ENCODE data around the gene KRTAP12-2.
A peak's percentile ranks its signal among the peaks of the same experiment; 100 is the strongest.

The KRTAP12-2 gene, protein sequence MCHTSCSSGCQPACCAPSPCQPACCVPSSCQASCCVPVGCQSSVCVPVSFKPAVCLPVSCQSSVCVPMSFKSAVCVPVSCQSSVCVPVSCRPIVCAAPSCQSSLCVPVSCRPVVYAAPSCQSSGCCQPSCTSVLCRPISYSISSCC

DNA sequence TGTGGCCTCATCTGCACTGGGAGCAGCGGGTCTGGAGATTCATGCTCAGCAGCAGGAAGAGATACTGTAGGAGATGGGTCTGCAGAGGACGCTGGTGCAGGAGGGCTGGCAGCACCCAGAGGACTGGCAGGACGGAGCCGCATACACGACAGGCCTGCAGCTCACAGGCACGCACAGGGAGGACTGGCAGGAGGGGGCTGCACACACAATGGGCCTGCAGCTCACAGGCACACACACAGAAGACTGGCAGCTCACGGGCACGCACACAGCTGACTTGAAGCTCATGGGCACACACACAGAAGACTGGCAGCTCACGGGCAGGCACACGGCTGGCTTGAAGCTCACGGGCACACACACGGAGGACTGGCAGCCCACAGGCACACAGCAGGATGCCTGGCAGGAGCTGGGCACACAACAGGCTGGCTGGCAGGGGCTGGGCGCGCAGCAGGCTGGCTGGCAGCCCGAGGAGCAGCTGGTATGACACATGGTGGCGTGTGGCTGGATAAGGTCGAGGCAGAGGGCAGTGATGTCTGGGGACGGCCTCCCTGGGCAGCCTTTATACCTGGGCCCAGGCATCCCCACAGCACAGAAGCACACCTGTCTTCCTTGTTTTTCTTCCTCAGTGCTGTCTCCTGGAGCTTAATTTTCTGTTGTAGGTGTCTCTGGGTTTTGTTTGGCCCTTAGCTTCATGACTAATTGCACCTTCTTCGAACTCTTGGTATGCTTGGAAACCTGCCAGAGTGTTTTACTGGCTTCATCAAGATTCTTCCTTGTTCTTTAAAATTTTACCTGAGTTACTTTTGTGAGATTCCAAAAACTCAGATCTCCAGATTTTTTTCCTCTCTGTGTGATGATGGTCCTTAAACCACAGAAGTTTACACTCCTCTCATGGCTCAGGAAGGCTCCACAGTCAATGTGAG is at the start of gene KRTAP12-2:
KRTAP12-2 (minus strand) TSS at position 527 of the 920 bp plus-strand sequence; CDS start at position 486, 41 bp downstream.
- no peak for DNase-seq

DNA sequence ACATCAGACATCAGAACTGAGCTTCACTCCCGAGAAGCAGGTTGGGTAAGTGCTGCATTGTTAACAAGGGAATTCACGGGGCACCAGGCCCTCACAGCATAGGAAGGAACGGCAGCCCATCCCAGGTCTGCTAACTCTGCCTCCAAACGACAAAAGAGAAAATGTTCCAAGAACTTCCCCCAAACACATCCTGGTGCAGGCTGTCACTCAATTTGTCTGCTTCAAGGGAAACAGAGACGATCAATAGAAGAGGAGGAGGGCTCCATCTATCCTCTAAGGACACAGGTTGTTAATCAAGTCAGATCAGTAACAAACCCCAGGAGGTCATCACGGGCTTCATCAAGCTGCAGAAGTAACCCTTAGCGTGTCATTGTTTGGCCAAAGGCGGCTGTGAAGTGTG is 48.2 kb upstream of the KRTAP12-2 start:
- no peak for DNase-seq

DNA sequence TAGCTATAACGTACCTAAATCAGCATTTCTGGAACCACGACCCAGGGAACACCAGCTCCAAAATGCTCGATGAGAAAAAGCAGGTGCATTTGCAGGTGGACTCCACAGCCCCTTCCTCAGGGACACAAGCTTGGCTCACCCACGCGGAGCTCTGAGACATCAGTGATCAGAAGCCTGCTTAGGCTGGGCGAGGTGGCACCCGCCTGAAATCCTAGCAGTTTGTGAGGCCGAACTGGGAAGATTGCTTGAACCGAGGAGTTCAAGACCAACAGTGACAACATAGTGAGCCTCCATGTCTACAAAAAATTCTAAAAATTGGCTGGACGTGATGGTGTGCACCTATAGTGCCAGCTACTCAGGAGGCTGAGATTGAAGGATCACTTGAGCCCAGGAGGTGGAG is 47.1 kb upstream of the KRTAP12-2 start:
- DNase-seq = no peak

DNA sequence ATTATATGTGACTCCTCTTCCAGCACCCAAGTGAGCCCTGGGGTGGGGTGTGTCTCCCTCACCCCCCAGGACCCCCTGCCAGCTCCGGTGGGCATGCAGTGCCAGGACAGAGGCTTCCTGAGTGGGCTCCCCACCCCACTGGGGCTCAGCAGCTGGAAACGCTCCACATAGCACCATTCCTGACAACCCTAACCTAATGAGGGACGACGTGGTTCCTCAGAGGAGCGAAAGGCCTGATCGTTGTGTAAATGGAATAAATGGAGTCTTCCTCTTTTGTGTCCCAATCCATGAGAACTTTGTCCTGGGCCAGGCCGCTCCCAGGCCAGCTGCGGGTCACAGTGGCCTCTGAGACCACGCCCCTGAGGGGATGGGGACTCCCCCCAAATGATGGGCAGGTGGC is 46.4 kb upstream of the KRTAP12-2 start:
- DNase-seq = no peak

DNA sequence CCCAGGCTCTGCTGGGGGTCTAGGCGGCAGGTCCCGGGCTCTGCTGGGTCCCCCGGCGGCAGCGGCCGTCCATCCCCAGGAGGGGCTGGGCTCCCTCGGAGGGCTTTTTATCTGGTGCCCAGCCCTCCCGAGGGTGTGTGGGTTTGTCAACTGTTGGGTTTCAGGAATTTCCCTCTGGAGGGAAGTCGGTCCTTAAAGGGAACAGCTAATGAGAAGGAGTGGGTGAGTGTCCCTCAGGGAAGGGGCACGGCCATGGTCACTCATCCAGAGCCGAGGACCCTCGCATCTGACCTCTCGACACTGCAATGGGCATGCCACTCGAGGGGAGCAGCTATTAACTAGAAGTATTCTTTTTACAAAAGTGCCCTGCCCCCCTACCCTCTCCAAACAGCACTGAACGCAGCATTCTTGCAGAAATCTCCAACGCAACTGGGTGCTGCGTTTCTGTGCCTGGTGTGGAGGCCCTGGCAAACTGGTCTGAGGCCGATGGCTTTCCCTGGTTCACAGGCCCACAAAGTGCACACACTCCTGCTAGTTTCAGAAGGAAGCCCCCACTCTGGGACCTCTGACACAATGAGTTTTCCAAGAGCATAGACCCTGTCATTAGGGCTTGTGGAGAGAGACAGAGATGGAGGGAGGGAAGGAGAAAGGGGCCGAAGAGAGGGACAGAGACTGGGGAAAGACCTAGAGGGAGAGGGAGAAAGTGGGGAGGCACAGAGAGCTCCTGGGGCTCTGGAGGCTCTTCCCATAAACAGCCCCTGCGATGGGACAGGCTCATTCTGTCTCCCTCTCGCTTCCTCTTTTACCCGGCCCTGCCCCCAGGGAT is 45.7 kb upstream of the KRTAP12-2 start:
- DNase-seq = no peak

DNA sequence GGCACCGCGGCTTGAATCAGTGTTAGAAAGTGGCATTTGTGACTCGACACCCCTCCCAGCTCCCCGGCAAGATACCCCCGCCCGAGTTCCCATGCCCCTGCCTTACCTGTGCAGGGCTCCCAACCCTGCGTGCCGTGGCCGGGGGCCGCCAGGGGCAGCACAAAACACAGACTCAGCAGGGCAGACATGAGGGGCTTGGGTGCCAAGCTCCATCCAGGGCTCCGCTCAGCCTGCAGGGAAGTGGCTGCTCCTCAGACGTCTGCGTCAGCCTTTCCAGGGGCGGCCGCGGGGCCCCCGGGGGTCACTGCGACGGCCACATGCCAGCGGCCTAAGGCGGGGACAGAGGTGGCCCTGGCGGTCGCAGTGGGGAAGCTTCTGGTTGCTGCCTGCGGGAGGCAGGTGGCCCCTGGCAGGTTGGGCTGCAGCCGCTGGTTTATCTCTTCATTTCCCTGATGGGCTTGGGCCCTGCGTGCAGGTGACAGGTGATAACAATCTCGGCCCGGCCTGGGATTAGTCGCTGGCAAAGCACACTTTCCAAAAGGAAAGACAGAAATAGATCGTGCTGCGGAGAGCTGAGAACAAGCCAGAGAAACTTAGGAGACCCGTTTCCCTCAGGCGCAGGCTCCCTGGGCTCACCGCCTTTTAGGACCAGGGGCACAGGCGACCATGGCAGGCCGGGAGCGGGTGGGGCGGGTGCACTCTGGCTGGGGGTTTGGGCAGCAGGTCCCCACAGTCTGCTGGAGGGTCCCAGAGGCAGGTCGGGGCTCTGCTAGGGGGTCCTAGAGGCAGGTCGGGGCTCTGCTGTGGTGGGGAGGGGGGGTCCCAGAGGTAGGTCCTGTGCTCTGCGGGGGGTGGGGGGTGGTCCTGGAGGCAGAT is 44.8 kb upstream of the KRTAP12-2 start, which contains the start of gene TSPEAR:
TSPEAR (minus strand) TSS at position 246 of the 876 bp plus-strand sequence; CDS start at position 188, 58 bp downstream.
- no peak for DNase-seq

DNA sequence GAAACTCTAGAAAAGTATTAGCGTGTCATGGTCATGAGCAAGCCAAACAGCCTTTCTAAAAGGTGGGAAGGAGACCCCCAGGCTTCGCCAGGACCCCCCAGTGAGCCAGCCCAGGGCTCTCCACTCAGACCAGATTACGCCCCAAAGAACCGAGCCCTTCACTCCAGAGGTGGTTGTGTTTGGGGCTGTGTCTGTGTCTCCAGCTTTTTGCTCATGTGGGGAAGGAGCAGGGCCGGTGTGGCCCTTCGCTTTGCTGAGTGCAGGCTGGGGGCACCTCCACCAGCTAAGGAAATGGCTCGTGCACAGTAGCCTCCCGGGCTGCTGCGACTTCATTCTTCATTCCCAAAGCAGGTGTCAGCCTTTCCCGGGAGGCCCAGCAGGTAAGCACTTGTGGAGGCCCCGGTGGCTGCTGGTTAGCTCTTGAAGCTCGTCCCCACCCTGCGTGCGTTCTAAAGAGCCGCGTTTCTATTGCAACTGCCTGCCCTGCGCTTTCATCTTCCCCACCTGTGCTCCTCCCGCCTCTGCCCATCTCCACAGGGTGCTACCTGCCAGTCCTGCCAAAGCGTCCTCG is 44.1 kb upstream of the KRTAP12-2 start:
- DNase-seq = no peak

DNA sequence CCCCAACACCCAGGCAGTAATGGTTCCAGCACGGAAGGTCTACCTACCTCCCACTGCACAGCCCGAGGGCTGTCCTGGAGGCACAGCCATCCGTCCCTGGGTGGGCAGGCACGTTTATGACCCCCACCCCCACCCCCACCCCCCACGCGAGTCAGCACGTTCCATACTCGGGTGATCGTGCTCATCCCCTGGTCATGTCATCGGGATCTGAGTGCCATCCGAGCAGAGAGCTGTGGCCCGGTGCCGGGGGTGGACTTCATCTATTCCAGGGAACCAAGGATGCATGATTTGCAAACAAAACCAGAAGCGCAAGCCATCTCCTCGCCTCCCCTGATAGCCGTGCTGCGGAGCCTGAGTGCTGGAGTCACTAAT is 43.6 kb upstream of the KRTAP12-2 start:
- no peak for DNase-seq

DNA sequence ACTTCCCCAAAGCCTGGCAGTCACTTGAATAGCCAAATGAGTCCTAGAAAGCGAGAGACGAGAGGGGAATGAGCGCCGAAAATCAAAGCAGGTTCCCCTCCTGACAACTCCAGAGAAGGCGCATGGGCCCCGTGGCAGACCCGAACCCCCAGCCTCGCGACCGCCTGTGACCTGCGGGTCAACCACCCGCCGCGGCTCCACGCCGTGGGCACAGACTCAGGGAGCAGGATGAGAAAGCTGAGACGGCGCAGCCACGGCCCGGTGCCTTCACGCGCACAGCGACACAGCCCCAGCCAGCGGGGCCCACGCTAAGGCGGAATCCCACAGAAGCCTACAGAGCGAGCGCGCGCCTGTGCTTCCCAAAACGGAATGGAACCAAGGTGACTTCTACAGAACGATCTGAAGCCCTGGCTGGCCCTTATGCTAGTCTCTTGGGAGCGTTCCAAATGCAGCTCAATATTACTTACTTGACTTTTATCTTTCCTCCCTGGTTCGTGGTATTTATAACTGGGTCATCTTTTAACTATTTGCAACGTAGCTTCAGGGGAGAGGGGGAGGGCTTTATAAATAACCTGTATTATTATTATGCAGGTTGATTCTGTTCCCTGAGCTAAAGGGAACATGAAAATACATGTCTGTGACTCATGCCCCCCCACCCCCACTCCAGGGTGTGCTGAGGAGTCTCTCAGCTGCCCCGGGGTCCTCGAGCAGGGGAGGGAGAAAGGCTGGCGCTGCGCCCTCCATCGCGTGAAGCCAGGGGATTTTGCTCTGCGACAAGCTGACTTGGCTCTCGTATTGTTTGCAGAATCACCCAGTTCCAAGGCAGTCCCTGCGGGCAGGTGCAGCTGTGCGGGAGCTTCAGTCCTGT is 42.9 kb upstream of the KRTAP12-2 start:
- DNase-seq = peak; percentile 19

DNA sequence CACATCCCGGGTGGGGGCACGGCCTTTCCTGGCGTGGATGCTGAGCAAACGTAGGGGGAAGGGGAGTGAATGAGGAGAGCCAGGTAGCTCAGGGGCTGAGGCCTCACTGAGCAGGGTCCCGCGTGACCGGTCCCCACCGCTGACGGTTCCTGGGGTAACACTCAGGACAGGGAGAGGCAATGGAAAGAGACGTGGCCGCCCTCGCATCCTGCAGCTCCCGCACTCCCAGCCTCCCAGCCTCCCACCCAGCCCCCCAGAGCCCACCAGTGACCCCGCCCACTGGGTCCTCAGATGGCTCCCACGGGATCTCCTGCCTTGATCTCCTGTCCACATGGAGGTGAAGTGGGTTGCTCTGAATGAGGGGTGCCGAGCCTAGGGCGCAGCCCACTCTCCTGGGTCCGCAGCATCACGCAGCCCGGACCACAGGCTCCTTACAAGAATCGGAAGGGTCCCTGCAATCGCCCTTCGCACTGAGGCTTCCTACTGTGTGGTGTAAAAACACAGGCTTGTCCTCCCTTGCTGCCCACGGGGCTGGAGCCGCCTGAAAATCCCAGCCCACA is 42.2 kb upstream of the KRTAP12-2 start:
- DNase-seq = no peak

DNA sequence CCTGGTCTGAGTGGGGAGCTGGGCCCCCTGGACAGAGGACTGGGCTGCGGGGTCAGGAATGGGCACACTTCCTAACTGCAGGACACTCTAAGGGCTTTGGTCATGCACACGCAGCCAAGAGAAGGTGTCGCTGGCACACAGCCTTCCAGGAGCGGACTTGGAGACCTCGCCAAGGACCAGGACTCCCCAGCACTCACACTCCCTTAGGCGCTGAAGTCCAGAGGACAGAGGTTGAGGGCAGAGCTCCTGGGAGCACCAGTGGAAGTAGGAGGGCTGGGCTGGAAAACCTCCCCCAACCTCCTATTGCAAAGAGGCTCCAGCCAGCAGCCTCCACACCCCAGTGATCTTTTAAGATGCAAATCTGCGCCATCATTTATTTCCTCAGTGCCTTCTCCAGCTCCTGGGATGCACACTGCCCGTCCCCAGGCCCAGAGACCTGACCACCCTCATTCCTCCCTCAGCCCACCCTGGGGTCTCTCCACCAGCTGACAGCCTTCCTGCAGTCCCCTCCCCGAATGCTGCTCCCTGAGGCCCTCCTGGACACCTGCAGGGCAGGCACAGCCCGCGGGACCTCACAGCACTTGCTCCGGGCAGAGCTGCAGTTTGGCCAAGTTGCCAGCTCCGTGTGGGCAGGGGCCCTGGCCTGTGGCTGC is 41.6 kb upstream of the KRTAP12-2 start:
- DNase-seq = no peak

DNA sequence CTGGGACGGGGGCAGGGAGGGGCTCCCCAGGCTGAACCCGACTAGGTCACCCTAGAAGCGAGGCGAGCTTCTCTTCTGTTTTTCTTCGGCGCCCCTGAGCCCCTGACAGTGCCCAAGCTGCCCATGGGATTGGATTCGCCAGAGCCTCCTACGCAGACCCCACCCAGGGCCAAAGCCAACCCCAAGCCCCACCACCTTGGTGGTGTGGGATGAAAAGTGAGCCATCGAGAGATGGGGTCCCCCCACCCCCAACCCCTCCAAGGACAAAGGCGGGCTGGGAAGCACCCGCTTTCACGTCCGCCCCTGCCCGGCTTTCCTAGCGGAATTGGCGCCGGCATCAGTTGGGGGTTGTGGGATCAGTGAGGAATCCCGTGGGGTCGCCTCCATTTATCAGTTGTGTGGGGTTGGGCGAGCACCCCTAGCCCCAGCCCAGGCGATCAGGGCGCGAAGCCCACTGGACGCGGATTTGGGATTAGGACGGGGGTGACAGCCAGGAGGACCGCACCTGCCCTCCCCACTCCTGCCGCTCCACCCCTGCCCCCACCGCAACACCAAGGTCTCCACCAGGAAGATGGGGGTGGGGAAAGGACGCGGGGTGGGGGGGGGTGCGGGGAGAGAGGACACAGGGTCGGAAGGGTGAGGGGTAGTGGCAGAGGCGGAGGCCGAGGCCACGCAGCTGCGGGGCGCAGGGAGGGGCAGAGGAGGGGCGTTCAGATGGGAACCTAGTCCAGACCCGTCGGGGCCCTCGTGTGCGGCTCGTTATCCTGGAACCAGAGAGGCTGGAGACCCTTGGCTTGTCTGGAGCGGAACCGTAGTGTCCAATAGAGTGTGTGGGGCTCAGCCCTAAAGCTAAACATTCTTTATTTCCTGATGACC is 40.2 kb upstream of the KRTAP12-2 start:
- no peak for DNase-seq

DNA sequence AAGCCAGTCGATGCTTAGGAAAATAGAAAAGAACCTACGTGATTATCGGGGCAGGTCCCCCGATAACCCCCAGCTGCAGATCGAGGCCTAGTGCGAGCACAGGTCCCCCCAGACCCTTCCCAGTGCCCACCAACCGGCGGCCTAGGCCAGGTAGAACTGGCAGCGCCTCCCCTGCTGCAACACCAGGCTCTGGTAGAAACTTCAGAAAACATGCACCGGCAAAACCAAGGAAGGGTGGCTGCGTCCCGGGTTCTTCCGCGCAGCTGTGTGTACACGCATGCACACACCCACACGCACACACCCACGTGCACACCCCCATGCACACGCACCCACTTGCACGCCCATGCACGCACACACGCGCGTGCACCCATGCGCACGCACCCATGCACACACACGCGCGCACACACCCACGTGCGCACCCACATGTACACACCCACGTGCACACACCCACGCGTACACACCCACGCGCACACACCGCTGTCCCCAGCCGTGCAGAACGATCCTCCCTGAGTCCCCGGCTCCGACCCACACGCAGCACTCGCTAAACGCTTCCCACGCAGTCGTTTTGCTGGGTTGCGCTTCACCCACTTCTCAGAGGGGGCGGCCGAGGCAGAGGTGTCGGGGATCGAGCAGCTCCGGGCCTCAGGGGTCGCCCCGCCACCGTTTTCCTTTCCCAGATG is 39.4 kb upstream of the KRTAP12-2 start:
- no peak for DNase-seq

DNA sequence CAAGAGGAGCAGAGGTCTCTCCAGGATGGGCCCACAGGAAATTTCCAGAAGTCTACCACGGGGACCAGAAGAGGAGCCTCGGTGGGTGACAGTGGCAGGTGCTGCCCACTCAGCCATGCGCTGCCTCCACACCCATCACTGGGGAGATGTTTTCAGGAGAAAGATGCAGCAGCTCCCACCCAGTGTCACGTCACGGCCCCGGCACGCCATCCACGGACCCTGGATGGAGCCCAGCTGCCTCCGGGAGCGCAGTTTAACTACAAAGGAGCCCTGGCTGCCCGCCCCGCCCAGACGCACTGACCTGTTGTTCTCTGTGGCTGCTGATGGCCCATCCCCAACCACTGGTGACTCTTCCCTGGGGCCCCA is 37.9 kb upstream of the KRTAP12-2 start:
- no peak for DNase-seq

DNA sequence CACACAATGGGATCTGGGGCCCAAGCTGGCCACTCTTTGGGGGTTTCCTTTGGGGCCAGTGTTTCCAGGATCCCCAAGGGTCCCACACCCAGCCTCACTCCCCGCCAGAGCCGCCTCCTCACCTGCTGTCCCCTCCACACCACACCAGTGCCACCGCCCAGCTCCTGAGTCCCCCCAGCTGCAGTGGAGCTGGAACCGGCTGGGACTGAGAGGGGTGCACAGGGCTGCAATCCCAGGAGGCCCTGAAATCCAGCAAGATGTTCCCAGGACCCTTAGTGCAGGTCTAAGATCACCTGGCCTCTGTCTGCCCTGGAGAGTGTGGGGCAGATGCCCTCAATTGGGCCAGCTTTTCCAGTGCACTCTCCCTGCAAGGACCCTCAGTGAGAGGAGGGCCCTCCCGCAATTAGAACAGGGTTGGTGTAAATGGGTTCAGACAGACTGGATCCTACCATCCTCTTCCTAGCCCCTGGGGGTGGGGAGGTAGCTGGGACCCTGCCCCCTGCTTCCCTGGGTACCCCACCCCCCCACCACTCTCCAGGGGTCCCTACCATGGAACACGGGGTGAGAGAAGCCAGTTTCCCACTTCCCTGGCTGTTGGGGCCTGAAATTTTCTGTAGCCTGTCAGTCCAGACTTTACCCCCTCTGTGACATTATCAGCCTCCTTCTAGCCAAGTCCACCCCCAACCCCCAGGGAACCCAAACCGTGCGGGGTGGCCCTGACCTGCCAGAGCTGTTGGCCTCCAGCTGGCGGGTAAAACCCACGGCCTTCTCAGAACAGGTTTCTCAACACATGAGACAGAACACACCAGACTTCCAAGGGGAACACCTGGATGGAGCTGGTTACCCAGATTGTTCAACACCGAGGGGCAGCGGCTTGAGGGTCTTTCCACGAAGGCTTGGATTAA is 37.3 kb upstream of the KRTAP12-2 start:
- no peak for DNase-seq

DNA sequence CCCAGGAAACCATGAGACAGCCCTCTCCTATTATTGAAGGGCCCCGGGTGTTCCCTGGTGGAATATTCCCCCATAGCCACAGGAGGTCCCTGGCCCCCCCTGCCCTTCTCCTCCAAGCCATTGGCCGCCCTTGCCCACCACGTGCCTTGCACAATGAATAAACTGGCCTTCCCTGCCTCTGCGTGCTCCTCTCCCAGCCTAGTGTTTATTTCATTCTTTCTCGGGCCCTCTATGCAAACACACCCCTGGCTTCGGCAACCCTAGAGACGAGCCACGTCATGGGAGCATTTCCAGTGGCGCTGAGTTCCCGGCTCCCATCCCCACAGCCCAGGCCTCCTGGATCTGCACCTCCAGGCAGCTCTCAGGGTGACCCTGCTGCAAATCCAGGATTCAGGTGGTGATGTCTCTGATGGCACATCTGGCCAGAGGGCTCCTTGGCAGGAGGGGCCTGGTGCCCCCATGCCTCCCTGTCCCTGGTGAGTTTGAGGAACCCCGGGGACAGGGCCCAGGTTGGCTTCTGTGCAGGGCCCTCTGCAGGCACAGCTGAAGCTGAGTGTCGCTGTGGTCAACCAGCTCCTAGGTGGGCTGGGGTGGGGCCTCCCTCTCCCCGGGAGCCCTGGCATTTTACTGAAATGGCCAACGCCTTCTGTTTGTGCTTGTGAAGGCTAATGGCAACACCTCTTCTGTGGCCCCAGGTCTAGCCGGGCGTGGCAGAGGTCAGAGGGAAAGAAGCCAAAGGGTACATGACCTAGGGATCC is 36.4 kb upstream of the KRTAP12-2 start:
- no peak for DNase-seq
